ENCODE measurements around the gene ACSM2B.
"Not testable (repeated sequence)": the region's sequence is repeated elsewhere in the genome, so short reads cannot be mapped to it uniquely, and the experiment has no call there.

ACSM2B gene, protein sequence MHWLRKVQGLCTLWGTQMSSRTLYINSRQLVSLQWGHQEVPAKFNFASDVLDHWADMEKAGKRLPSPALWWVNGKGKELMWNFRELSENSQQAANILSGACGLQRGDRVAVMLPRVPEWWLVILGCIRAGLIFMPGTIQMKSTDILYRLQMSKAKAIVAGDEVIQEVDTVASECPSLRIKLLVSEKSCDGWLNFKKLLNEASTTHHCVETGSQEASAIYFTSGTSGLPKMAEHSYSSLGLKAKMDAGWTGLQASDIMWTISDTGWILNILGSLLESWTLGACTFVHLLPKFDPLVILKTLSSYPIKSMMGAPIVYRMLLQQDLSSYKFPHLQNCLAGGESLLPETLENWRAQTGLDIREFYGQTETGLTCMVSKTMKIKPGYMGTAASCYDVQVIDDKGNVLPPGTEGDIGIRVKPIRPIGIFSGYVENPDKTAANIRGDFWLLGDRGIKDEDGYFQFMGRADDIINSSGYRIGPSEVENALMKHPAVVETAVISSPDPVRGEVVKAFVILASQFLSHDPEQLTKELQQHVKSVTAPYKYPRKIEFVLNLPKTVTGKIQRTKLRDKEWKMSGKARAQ

GRCh38 chr16:20576145-20576544, at the start of gene ACSM2B:
ACSM2B (minus strand) TSS chr16:20576367; CDS start chr16:20564845, 11,522 bp downstream.
- not testable (repeated sequence) for DNase-seq (ENCODE audit: low read depth); H3K4me3 ChIP-seq (ENCODE audit: low read length)

GRCh38 chr16:20624882-20625807, 49.0 kb upstream of the ACSM2B start:
- TF ChIP-seq CTCF (IDR thresholded peaks at IDR 0.05; ENCODE audit: insufficient read depth, low read depth, low read length, missing control alignments), result no peak
- no peak overlapping the region for H3K4me3 ChIP-seq (ENCODE audit: low read length)
- DNase-seq (ENCODE audit: low read depth), result no peak

GRCh38 chr16:20624205-20624604, 48.0 kb upstream of the ACSM2B start:
- no peak overlapping the region for H3K4me3 ChIP-seq (ENCODE audit: low read length)
- TF ChIP-seq CTCF (IDR thresholded peaks at IDR 0.05; ENCODE audit: insufficient read depth, low read depth, low read length, missing control alignments), result no peak
- no peak for DNase-seq (ENCODE audit: low read depth)

- DNase-seq (ENCODE audit: low read depth), result no peak
- H3K4me3 ChIP-seq (ENCODE audit: low read length), result no peak overlapping the region
- TF ChIP-seq CTCF (IDR thresholded peaks at IDR 0.05; ENCODE audit: insufficient read depth, low read depth, low read length, missing control alignments), result no peak
Observed at GRCh38 chr16:20622498-20622870, 46.3 kb upstream of the ACSM2B start.

DNA sequence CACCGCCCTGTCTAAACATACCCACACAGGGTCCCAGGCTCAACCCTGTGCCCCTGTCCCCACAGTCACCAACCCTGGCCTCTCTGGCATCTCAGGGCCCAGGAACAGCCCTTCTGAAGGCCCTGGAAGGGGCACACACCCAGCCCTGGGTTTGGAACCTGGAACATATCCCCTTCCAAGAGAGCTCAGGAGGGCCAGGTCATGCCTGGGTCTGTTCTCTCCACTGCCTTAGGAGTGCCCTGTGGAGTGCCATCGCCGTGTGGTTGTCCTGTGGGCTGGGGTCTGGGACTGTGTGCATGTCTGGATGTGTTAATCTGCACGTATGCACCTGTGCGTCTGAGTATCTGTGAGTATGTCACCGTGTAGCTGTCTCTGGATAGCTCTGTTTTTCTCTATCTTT, 45.2 kb upstream of the ACSM2B start:
- no peak for DNase-seq (ENCODE audit: low read depth)
- no peak for TF ChIP-seq CTCF (IDR thresholded peaks at IDR 0.05; ENCODE audit: insufficient read depth, low read depth, low read length, missing control alignments)
- H3K4me3 ChIP-seq (ENCODE audit: low read length), result no peak overlapping the region

DNA sequence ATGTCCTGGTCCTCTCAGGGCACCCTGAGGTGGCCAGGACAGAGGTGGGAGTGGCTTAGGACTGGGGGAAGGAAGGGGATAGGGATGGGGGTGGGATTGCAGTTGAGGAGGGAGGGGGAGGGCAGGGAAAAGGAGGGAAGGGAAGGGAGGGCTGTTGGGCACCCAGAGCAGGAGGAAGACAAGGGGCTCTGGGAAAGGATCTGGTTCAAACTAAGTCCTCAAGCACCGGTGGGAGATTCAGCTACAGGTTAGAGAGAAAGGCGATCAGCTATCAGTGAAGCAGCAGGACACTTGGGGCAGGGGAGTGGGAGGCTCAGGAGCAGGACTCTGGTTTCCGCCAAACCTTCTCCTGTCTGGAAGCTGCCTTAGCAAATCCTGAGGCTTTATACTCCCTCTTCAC, 44.6 kb upstream of the ACSM2B start:
- DNase-seq (ENCODE audit: low read depth), result no peak
- TF ChIP-seq CTCF (IDR thresholded peaks at IDR 0.05; ENCODE audit: insufficient read depth, low read depth, low read length, missing control alignments), result no peak
- H3K4me3 ChIP-seq (ENCODE audit: low read length), result no peak overlapping the region

DNA sequence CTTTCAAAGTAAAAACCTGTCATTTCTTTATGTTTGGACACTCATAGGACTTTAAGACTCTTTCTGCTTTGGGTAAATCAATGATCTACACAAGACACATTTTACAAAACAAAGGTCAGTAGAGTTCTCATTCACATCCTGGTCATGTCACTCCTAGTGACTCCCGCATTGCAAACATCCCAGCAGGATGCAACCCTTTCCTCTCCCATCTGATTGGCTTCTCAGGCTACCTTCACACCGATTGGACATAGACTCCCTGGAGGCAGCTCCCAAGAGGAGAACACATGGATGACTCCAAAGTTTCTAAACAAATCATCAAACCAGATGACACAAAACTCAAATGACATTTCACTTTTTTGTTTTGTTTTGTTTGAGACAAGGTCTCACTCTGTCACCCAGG, 43.8 kb upstream of the ACSM2B start:
- no peak for DNase-seq (ENCODE audit: low read depth)
- TF ChIP-seq CTCF (IDR thresholded peaks at IDR 0.05; ENCODE audit: insufficient read depth, low read depth, low read length, missing control alignments), result no peak
- no peak overlapping the region for H3K4me3 ChIP-seq (ENCODE audit: low read length)

Measured in epithelial cell of esophagus (primary cell).